H9 (cell line): ENCODE measurements around the gene FBXO28. TPM values are rescaled to one million over a fixed set of nuclear protein-coding genes. Genes with fewer than 3 reads are reported as not detected.

Experiments used
- DNase-seq: peaks from one replicate; pipeline ENCODE4 v3.0.0-alpha.2; 2017
- H2AFZ ChIP-seq: one replicate; pipeline ENCODE4 v1.6.1; 2013; ENCODE audit warnings: mild to moderate bottlenecking, low read length, control low read depth, moderate library complexity
- H2AK5ac ChIP-seq: 2 replicates; pipeline ENCODE4 v1.6.1; 2013; ENCODE audit warnings: low read length, control low read depth, mixed read lengths; ENCODE audit not compliant: insufficient read length
- H2BK120ac ChIP-seq: one replicate; pipeline ENCODE4 v1.6.1; 2013; ENCODE audit warnings: low read depth, mild to moderate bottlenecking, low read length, control low read depth, inconsistent platforms; ENCODE audit not compliant: poor library complexity, severe bottlenecking
- H2BK12ac ChIP-seq: 2 replicates; pipeline ENCODE4 v1.6.1; 2013; ENCODE audit warnings: low read length, control low read depth, mixed read lengths, low read depth; ENCODE audit not compliant: insufficient read length
- H2BK15ac ChIP-seq: 2 replicates; pipeline ENCODE4 v1.6.1; 2013; ENCODE audit warnings: low read depth, low read length, control low read depth
- H2BK20ac ChIP-seq: one replicate; pipeline ENCODE4 v1.6.1; 2013; ENCODE audit warnings: low read depth, mild to moderate bottlenecking, low read length, control low read depth, inconsistent platforms; ENCODE audit not compliant: poor library complexity, severe bottlenecking
- H2BK5ac ChIP-seq: 2 replicates; pipeline ENCODE4 v1.6.1; 2013; ENCODE audit warnings: low read length, control low read depth, mixed read lengths; ENCODE audit not compliant: insufficient read length
- H3K14ac ChIP-seq: 2 replicates; pipeline ENCODE4 v1.6.1; 2013; ENCODE audit warnings: low read length, control low read depth; ENCODE audit not compliant: insufficient read depth
- H3K18ac ChIP-seq: 2 replicates; pipeline ENCODE4 v1.6.1; 2013; ENCODE audit warnings: low read depth, mild to moderate bottlenecking, mixed read lengths, low read length, control low read depth; ENCODE audit not compliant: insufficient read length
- H3K23ac ChIP-seq: 2 replicates; pipeline ENCODE4 v1.6.1; 2013; ENCODE audit warnings: low read length, control low read depth, mixed read lengths, low read depth; ENCODE audit not compliant: insufficient read length
- H3K23me2 ChIP-seq: 2 replicates; pipeline ENCODE4 v1.6.1; 2013; ENCODE audit warnings: low read depth, mild to moderate bottlenecking, mixed read lengths, low read length, control low read depth; ENCODE audit not compliant: insufficient read length, poor library complexity, severe bottlenecking
- H3K27ac ChIP-seq: 2 replicates; pipeline ENCODE4 v1.5.1; 2013; ENCODE audit warnings: low read length, control low read depth, mixed read lengths, low read depth; ENCODE audit not compliant: insufficient read length
- H3K27me3 ChIP-seq: 2 replicates; pipeline ENCODE4 v1.6.1; 2013; ENCODE audit warnings: low read length, control low read depth, inconsistent platforms; ENCODE audit not compliant: insufficient read depth
- H3K4ac ChIP-seq: 2 replicates; pipeline ENCODE4 v1.6.1; 2013; ENCODE audit warnings: low read depth, mild to moderate bottlenecking, control low read depth, inconsistent platforms, low read length, moderate library complexity
- H3K4me1 ChIP-seq: 2 replicates; pipeline ENCODE4 v1.6.1; 2013; ENCODE audit warnings: low read length, control low read depth, inconsistent platforms; ENCODE audit not compliant: insufficient read depth
- H3K4me2 ChIP-seq: 2 replicates; pipeline ENCODE4 v1.6.1; 2013; ENCODE audit warnings: low read length, control low read depth, mixed read lengths; ENCODE audit not compliant: insufficient read length, insufficient read depth
- H3K56ac ChIP-seq: 2 replicates; pipeline ENCODE4 v1.6.1; 2013; ENCODE audit warnings: low read depth, mild to moderate bottlenecking, mixed read lengths, low read length, control low read depth; ENCODE audit not compliant: insufficient read length
- H3K79me1 ChIP-seq: 2 replicates; pipeline ENCODE4 v1.6.1; 2013; ENCODE audit warnings: low read depth, mild to moderate bottlenecking, moderate library complexity, low read length, control low read depth, inconsistent platforms; ENCODE audit not compliant: insufficient read depth, poor library complexity, severe bottlenecking
- H3K79me2 ChIP-seq: 2 replicates; pipeline ENCODE4 v1.6.1; 2013; ENCODE audit warnings: low read length, control low read depth, inconsistent platforms; ENCODE audit not compliant: insufficient read depth
- H3K9ac ChIP-seq: 2 replicates; pipeline ENCODE4 v1.6.1; 2013; ENCODE audit warnings: low read length, control low read depth, mixed read lengths; ENCODE audit not compliant: insufficient read length; ENCODE audit errors: extremely low read depth
- H3K9me3 ChIP-seq: one replicate; pipeline ENCODE4 v1.6.1; 2013; ENCODE audit warnings: low read depth, low read length, inconsistent platforms; ENCODE audit not compliant: control insufficient read depth
- H3T11ph ChIP-seq: one replicate; pipeline ENCODE4 v1.6.1; 2013; ENCODE audit warnings: mild to moderate bottlenecking, low read length, control low read depth, inconsistent platforms
- H4K20me1 ChIP-seq: one replicate; pipeline ENCODE4 v1.6.1; 2013; ENCODE audit not compliant: control insufficient read depth, insufficient read length, insufficient read depth
- H4K5ac ChIP-seq: 2 replicates; pipeline ENCODE4 v1.6.1; 2013; ENCODE audit warnings: low read depth, mild to moderate bottlenecking, mixed read lengths, low read length, control low read depth; ENCODE audit not compliant: insufficient read length
- H4K8ac ChIP-seq: replicated peaks from 2 replicates; pipeline ENCODE4 v1.6.1; 2013; ENCODE audit warnings: low read length, control low read depth, mixed read lengths, low read depth; ENCODE audit not compliant: insufficient read length
- H4K91ac ChIP-seq: 2 replicates; pipeline ENCODE4 v1.6.1; 2013; ENCODE audit warnings: low read depth, mild to moderate bottlenecking, moderate library complexity, mixed read lengths, low read length, control low read depth; ENCODE audit not compliant: insufficient read length
- H3K27ac Mint-ChIP-seq, 3 experiments: 2 replicates in 2 of 3; 3 replicates in 1 of 3; pipeline ENCODE4 v1.8.0; 2020 to 2021; ENCODE audit warnings: mixed read lengths in 3 of 3, mild to moderate bottlenecking in 1 of 3, moderate library complexity in 1 of 3
- H3K27me3 Mint-ChIP-seq: 2 replicates; pipeline ENCODE4 v1.8.0; 2021; ENCODE audit warnings: low read depth, mild to moderate bottlenecking, moderate library complexity, mixed read lengths
- H3K36me3 Mint-ChIP-seq, 3 experiments: 2 replicates in 2 of 3; 3 replicates in 1 of 3; pipeline ENCODE4 v1.8.0; 2020 to 2021; ENCODE audit warnings: low read depth in 3 of 3, mixed read lengths in 3 of 3; ENCODE audit not compliant: insufficient read depth in 1 of 3
- H3K4me1 Mint-ChIP-seq, 2 experiments: 2 replicates each; pipeline ENCODE4 v1.8.0; 2020; ENCODE audit warnings: mixed read lengths in 2 of 2
- H3K4me3 Mint-ChIP-seq, 2 experiments: 2 replicates in 1 of 2; 3 replicates in 1 of 2; pipeline ENCODE4 v1.8.0; 2020 to 2021; ENCODE audit warnings: mild to moderate bottlenecking in 2 of 2, mixed read lengths in 2 of 2, moderate library complexity in 1 of 2
- H3K9me3 Mint-ChIP-seq, 2 experiments: 2 replicates in 1 of 2; 3 replicates in 1 of 2; pipeline ENCODE4 v1.8.0; 2020; ENCODE audit warnings: mild to moderate bottlenecking in 2 of 2, mixed read lengths in 2 of 2, moderate library complexity in 1 of 2
- CTCF ChIP-seq: fragments of 200-600 bp; sonication (generic); conservative IDR thresholded peaks from 3 replicates; pipeline ENCODE4 v1.8.0; 2021; ENCODE audit warnings: antibody characterized with exemption, mild to moderate bottlenecking
- WGBS: extraction: QIAGEN DNeasy Blood & Tissue Kit; methylation state at CpG from one replicate; pipeline ENCODE4 v1.1.7; 2013; ENCODE audit warnings: missing lambda C conversion rate, low lambda C conversion rate, mixed read lengths; ENCODE audit not compliant: insufficient read length; ENCODE audit errors: extremely low coverage; 5-methylcytosine and 5-hydroxymethylcytosine counted together
- total RNA-seq: library from RNA; stranded (reverse); gene quantifications from 2 replicates; pipeline ENCODE4 v1.2.1, GENCODE V29; 2021

Gene FBXO28
- total RNA-seq, 1 experiment from 2014 or later, result 55.0 TPM

- Histone ChIP-seq H4K91ac (no peak overlapping the region), H3K56ac (no peak overlapping the region), H3K18ac (no peak overlapping the region), H4K5ac (no peak overlapping the region), H2BK15ac (no peak overlapping the region), H3K4me2 (no peak overlapping the region), H2BK12ac (no peak overlapping the region), H3K79me2 (peaks cover 2% of the 10 kb centered on the region; the same call in 1 of the 2 replicates), H4K20me1 (no peaks in the 10 kb centered on the region), H2BK20ac (no peak overlapping the region), H3K23me2 (no peaks in the 10 kb centered on the region), H2BK5ac (no peak overlapping the region), H2AK5ac (no peak overlapping the region), H3K4me1 (no peaks in the 10 kb centered on the region), H3T11ph (no peak overlapping the region), H3K4ac (no peak overlapping the region), H3K9me3 (no peaks in the 10 kb centered on the region), H3K27me3 (no peaks in the 10 kb centered on the region), H3K23ac (no peak overlapping the region), H3K9ac (no peak overlapping the region), H2AFZ (no peak overlapping the region), H3K14ac (no peak overlapping the region), H4K8ac (no peak overlapping the region), H2BK120ac (no peak overlapping the region), H3K79me1 (no peaks in the 10 kb centered on the region), H3K27ac (no peak overlapping the region)
- H3K27ac Mint-ChIP-seq, result no peak overlapping the region
- TF ChIP-seq CTCF, result no peak
- DNase-seq, result no peak
- peaks cover 1 to 2% of the 10 kb centered on the region in 2 experiments; a peak in 2 of 5 replicates for H3K9me3 Mint-ChIP-seq
- H3K36me3 Mint-ChIP-seq, result peaks cover 24 to 47% (median 46%) of the 10 kb centered on the region in 3 experiments
- peaks cover 3 to 9% of the 10 kb centered on the region in 2 experiments for H3K4me1 Mint-ChIP-seq
- no peak overlapping the region for H3K4me3 Mint-ChIP-seq
- H3K27me3 Mint-ChIP-seq, result no peaks in the 10 kb centered on the region
- no CpG with 5 or more reads among the region's 8 CpGs for WGBS
Measured at GRCh38 chr1:224193319-224193966, 79.5 kb downstream of the FBXO28 start.
